ENCODE results near the gene EXOC2.

EXOC2 gene

DNA sequence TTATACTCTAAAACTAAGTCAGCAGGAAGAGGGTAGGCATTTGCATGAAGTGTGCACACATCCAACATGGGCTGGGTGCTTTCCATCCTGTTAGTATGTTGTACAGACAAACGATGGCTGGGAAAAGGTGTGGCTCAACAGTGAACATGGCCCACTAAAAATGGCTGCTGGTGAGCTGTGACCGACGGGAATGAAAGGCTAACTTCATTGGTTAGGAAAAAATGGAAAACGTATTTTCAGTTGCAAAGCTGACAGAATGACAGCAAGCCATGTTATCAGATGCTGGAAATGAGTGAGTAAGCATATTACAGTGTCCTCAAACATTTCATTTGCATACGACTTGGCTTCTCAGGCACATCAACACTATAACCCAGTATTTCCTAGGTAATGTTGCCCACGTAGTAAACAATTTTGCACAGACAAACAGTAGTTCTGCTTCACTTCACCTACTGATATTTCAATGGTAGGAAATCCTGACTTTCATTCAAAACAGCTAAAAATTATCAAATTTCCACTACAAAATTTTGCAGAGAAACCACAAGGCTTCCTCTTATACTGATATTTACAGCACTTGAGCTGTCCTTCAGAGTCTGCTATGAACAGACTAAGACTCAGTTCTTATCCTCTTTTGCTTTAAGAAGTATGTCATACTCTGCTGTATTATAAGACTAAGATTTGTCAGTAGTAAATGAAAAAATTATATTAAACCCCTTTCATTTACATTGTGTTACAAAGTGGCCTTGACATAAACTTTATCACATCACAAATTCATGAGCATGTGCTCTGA lies 202.5 kb downstream of the EXOC2 start:
- peak overlapping the region; percentile 79 for H3K4me3 Mint-ChIP-seq
- no peaks in the 10 kb centered on the region for H3K9me3 Mint-ChIP-seq
- no peaks in the 10 kb centered on the region for H3K27me3 Mint-ChIP-seq
- peak overlapping the region; percentile 96 for H3K27ac Mint-ChIP-seq
- H3K4me1 Mint-ChIP-seq (ENCODE audit: low read depth), result peaks cover 96% of the 10 kb centered on the region
- peaks cover 58% of the 10 kb centered on the region for H3K36me3 Mint-ChIP-seq (ENCODE audit: low read depth)

DNA sequence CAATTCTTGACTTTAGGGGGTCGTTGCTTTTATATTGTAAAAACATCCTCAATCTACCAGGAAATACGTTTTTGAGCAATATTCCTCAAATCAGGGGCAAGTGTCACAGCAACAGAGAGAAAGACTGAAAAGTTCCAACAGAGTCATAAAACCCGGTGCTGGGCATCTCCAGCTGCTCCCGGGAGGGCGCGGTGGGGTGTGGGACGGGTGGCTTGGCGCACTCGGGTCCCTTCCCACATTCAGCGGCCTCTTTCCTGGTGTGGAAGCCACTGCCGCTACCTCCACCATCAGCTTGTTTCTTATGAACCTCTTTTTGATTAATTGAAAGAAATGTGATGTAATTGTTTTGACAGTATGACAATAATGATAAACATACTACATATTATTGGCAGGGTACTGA lies 203.2 kb downstream of the EXOC2 start:
- no peaks in the 10 kb centered on the region for H3K27me3 Mint-ChIP-seq
- H3K4me1 Mint-ChIP-seq (ENCODE audit: low read depth), result peaks cover 96% of the 10 kb centered on the region
- peak overlapping the region; percentile 79 for H3K4me3 Mint-ChIP-seq
- H3K9me3 Mint-ChIP-seq, result no peaks in the 10 kb centered on the region
- peak overlapping the region; percentile 96 for H3K27ac Mint-ChIP-seq
- peaks cover 61% of the 10 kb centered on the region for H3K36me3 Mint-ChIP-seq (ENCODE audit: low read depth)

DNA sequence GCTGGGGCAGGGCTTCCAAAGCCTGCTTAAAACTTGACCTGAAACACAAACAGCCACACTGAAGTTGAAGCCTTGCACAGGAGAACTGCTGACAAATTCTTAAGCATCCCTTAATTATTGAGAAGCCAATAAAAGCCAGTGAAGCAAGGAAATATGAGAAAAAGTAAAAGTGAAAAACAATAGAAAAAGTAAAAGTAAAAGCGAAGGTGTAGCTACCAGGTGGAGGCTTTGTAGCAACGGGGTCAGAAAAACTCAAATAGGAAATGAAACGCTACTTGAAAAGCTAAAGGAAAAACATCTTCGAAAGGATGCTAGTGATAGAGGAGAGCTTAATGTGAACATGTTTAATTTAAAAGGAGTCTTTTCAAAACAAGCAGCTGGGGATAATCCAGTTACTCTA lies 203.9 kb downstream of the EXOC2 start:
- H3K36me3 Mint-ChIP-seq (ENCODE audit: low read depth), result peaks cover 68% of the 10 kb centered on the region
- H3K4me1 Mint-ChIP-seq (ENCODE audit: low read depth), result peaks cover 96% of the 10 kb centered on the region
- no peaks in the 10 kb centered on the region for H3K9me3 Mint-ChIP-seq
- H3K27me3 Mint-ChIP-seq, result no peaks in the 10 kb centered on the region
- peak overlapping the region; percentile 96 for H3K27ac Mint-ChIP-seq
- peak overlapping the region; percentile 79 for H3K4me3 Mint-ChIP-seq

- Mint-ChIP-seq H3K27me3 (no peaks in the 10 kb centered on the region), H3K36me3 (ENCODE audit: low read depth) (peaks cover 69% of the 10 kb centered on the region), H3K9me3 (no peaks in the 10 kb centered on the region), H3K4me3 (peak overlapping the region; percentile 35), H3K27ac (peak overlapping the region; percentile 96), H3K4me1 (ENCODE audit: low read depth) (peaks cover 96% of the 10 kb centered on the region)
Observed at GRCh38 chr6:487956-488355, 205.0 kb downstream of the EXOC2 start.

DNA sequence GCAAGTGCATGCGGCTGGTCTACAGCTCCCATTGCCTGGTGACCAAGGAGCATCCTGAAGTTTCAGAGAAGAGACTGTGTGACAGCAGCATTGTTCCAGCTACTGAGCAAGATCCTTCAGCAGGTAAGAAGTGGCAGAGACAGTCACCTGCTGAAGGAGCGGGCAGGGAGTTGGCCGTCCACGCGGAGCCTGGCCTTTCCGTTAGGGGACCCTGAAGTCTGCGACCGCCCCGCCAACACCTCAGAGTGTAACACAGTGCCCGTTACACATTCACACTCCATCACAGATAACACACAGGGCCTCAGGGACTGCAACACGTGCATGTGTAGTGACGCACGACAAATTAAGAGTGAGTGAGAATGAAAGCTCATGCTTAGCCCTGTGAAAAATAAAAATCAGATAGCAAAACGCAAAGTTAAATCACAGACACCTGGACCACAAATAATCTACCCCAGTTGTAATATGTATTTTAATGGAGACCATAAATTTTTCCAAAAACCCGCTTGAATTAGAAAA lies 207.2 kb downstream of the EXOC2 start:
- peaks cover 61% of the 10 kb centered on the region for H3K36me3 Mint-ChIP-seq (ENCODE audit: low read depth)
- H3K9me3 Mint-ChIP-seq, result no peaks in the 10 kb centered on the region
- H3K4me3 Mint-ChIP-seq, result no peak overlapping the region
- H3K27me3 Mint-ChIP-seq, result no peaks in the 10 kb centered on the region
- peaks cover 85% of the 10 kb centered on the region for H3K4me1 Mint-ChIP-seq (ENCODE audit: low read depth)
- no peak overlapping the region for H3K27ac Mint-ChIP-seq

- H3K9me3 Mint-ChIP-seq, result no peaks in the 10 kb centered on the region
- peaks cover 83% of the 10 kb centered on the region for H3K4me1 Mint-ChIP-seq (ENCODE audit: low read depth)
- peak overlapping the region; percentile 47 for H3K4me3 Mint-ChIP-seq
- H3K36me3 Mint-ChIP-seq (ENCODE audit: low read depth), result peaks cover 60% of the 10 kb centered on the region
- no peaks in the 10 kb centered on the region for H3K27me3 Mint-ChIP-seq
- H3K27ac Mint-ChIP-seq, result peak overlapping the region; percentile 97
Observed at GRCh38 chr6:484746-485145, 208.2 kb downstream of the EXOC2 start.

DNA sequence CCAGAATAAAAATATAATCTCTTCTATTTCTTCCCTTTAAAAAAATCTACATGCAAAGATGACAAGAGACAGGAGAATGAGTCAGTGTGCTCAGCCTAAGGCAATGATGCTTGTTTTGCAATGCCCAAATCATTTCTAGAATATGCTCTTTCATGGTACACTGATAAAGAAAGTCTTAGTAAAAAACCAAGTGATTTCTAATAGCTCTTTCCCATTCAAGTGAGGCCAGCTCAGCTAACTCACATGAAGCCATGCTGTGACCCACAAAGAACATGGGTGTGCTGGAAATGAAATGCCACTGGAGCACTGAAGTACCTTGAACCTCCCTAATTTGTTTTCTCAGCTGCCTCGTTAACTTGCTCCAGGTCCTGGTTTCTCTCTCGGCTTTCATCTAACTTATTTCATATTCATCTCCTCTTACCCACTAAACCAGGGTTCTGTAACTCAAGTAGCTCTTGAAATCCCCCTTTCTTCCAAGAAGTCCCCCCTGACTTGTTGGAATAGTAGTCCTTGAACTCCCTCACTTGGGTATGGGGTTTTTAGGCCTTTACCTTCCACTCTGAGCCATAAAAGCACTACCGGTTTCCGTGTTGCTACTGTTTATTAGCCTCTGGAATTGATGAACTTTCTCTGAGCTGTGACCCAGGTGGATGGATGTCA lies 208.7 kb downstream of the EXOC2 start:
- peaks cover 55% of the 10 kb centered on the region for H3K36me3 Mint-ChIP-seq (ENCODE audit: low read depth)
- H3K27ac Mint-ChIP-seq, result peak overlapping the region; percentile 97

DNA sequence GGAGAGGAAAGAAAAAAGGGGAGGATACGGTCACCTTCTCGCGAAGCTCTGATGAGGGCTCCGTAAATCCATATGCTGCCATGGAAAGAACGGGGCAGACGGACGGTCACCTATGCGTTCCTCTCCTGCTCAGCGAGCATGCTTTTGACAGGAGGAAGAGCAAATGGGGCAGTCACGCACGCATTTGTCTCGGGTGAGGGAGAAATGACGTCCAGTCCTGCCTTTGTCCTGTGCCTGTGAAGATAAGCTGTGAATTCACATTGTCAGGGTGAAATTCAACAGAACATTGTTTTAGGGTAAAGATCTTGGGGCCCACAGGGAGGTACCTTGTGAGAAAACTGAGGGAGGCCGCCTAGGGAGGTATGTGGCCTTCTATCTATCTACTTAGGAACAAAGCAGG lies 217.6 kb downstream of the EXOC2 start:
- peak overlapping the region; percentile 80 for H3K27ac Mint-ChIP-seq
- no peaks in the 10 kb centered on the region for H3K27me3 Mint-ChIP-seq
- H3K9me3 Mint-ChIP-seq, result no peaks in the 10 kb centered on the region
- H3K36me3 Mint-ChIP-seq (ENCODE audit: low read depth), result no peaks in the 10 kb centered on the region
- H3K4me3 Mint-ChIP-seq, result peak overlapping the region; percentile 42
- H3K4me1 Mint-ChIP-seq (ENCODE audit: low read depth), result peaks cover 70% of the 10 kb centered on the region

More for the DNA sequence above, 208.7 kb downstream of the EXOC2 start:
- Mint-ChIP-seq H3K9me3 (no peaks in the 10 kb centered on the region), H3K4me1 (ENCODE audit: low read depth) (peaks cover 83% of the 10 kb centered on the region), H3K27me3 (no peaks in the 10 kb centered on the region), H3K4me3 (peak overlapping the region; percentile 47)

DNA sequence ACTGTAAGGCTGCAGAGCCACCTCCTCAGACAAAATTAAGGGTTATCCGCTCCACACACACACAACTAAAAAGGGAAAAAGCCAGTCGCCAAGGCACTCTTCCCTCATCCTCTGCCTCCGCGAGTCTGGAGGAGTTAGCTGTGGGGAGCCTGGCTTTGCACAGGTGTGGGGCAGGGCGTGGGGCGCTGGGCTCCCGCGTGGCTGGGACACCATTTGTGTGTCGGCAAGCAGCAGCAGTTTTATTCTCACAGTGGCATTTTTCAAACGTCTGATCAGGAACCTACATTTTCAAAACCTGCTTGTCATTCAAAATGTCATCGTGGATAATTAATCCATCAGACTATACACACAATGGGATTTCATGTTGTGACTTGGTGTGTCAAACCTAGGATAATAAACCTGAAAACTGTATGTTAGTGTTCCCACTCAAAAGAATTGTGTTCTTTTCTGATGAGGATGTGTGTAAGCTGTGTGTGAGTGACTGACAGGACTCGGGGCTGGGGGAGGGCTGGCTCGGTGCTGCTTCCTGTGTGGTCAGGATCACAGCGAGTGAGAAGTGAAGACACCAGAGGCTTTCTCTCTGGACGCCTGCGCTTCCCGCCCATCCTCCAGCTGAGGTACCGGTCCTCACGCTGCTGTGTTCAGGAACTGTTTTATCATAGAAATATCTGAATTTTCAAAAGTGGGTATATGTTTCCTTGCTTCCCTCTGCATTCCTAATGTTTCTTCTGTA lies 218.3 kb downstream of the EXOC2 start:
- Mint-ChIP-seq H3K9me3 (no peaks in the 10 kb centered on the region), H3K4me1 (ENCODE audit: low read depth) (peaks cover 71% of the 10 kb centered on the region), H3K27ac (peak overlapping the region; percentile 80), H3K27me3 (no peaks in the 10 kb centered on the region), H3K36me3 (ENCODE audit: low read depth) (no peaks in the 10 kb centered on the region), H3K4me3 (peak overlapping the region; percentile 42)

- H3K27ac Mint-ChIP-seq, result peak overlapping the region; percentile 80
- H3K4me3 Mint-ChIP-seq, result peak overlapping the region; percentile 30
- peaks cover 64% of the 10 kb centered on the region for H3K4me1 Mint-ChIP-seq (ENCODE audit: low read depth)
- H3K27me3 Mint-ChIP-seq, result no peaks in the 10 kb centered on the region
- H3K36me3 Mint-ChIP-seq (ENCODE audit: low read depth), result no peaks in the 10 kb centered on the region
- no peaks in the 10 kb centered on the region for H3K9me3 Mint-ChIP-seq
Observed at GRCh38 chr6:473768-474452, 219.0 kb downstream of the EXOC2 start.

GRCh38 chr6:473356-473755 lies 219.6 kb downstream of the EXOC2 start:
- Mint-ChIP-seq H3K36me3 (ENCODE audit: low read depth) (no peaks in the 10 kb centered on the region), H3K4me1 (ENCODE audit: low read depth) (peaks cover 58% of the 10 kb centered on the region), H3K4me3 (no peak overlapping the region), H3K27me3 (no peaks in the 10 kb centered on the region), H3K27ac (peak overlapping the region; percentile 9), H3K9me3 (no peaks in the 10 kb centered on the region)

GRCh38 chr6:470901-471448 lies 222.0 kb downstream of the EXOC2 start:
- peak overlapping the region; percentile 68 for H3K27ac Mint-ChIP-seq
- peaks cover 7% of the 10 kb centered on the region for H3K27me3 Mint-ChIP-seq
- H3K9me3 Mint-ChIP-seq, result no peaks in the 10 kb centered on the region
- H3K4me3 Mint-ChIP-seq, result no peak overlapping the region
- peaks cover 64% of the 10 kb centered on the region for H3K4me1 Mint-ChIP-seq (ENCODE audit: low read depth)
- no peaks in the 10 kb centered on the region for H3K36me3 Mint-ChIP-seq (ENCODE audit: low read depth)

DNA sequence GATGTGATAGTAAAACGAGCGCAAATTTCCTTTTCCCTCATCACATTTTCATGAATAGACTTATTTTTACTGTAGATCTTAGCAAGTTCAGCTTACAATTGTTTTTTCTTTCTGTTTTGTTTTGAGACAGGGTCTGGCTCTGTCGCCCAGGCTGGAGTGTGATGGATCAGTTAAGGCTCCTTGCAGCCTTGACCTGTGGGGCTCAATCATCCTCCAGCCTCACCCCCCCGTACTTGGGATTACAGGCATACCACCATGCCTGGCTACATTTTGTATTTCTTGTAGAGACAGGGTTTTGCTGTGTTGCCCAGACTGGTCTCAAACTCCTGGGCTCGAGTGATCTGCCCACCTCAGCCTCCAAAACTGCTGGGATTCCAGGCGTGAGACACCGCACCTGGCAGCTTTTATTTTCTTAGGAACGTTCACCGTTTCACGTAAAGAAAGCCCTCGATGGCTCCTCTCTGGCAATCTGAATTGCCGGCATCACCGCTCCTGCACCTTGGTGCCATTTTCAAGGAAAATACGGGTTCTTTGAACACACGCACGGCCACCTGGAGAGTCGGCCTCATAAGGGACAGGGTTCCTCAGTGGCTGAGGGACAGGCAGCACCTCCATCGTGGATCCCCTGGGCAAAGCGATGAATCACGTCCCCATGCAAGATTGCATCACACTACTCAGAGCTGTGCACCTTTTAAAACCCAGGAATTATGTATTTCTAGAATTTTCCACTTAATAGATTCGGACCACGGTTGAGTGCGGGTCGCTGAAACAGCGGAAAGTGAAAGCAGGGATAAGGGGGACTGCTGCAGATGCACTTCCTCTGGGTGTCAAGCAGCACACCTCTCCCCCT lies 222.7 kb downstream of the EXOC2 start:
- Mint-ChIP-seq H3K4me1 (ENCODE audit: low read depth) (peaks cover 57% of the 10 kb centered on the region), H3K36me3 (ENCODE audit: low read depth) (no peaks in the 10 kb centered on the region), H3K9me3 (no peaks in the 10 kb centered on the region), H3K4me3 (no peak overlapping the region), H3K27ac (peak overlapping the region; percentile 15), H3K27me3 (peaks cover 11% of the 10 kb centered on the region)

Measured in stimulated activated naive CD8-positive, alpha-beta T cell treated with anti-CD3 and anti-CD28 coated beads, Interleukin-15, Interleukin-2, amounts not matched to agents 100 ng/mL and 50 ng/mL, for 24 hours (primary cell).